Muscle layer of colon (tissue), 2 donors: ENCODE measurements around the gene TRAM2.

Experiments used
- H3K27ac ChIP-seq: one replicate; pipeline ENCODE4 v1.7.0; 2013; ENCODE audit warnings: low read depth, mild to moderate bottlenecking, low read length, moderate library complexity
- H3K27me3 ChIP-seq, 2 donors: one replicate each; pipeline ENCODE4 v1.7.0; 2013; ENCODE audit warnings: low read length in 2 of 2, mild to moderate bottlenecking in 2 of 2; ENCODE audit not compliant: insufficient read depth in 2 of 2, control insufficient read depth in 1 of 2
- H3K36me3 ChIP-seq: one replicate; pipeline ENCODE4 v1.7.0; 2013; ENCODE audit warnings: mild to moderate bottlenecking, low read length; ENCODE audit not compliant: insufficient read depth
- H3K4me1 ChIP-seq: one replicate; pipeline ENCODE4 v1.7.0; 2013; ENCODE audit warnings: mild to moderate bottlenecking, low read length; ENCODE audit not compliant: insufficient read depth
- H3K4me3 ChIP-seq, 2 donors: one replicate each; pipeline ENCODE4 v1.7.0; 2013; ENCODE audit warnings: low read length in 2 of 2, low read depth in 1 of 2, mild to moderate bottlenecking in 1 of 2, moderate library complexity in 1 of 2
- H3K9ac ChIP-seq: one replicate; pipeline ENCODE4 v1.7.0; 2013; ENCODE audit warnings: low read length
- H3K9me3 ChIP-seq: one replicate; pipeline ENCODE4 v1.7.0; 2013; ENCODE audit warnings: mild to moderate bottlenecking, low read length
- donor health status: abdominal sarcoma.
- donor health status: Adenocarcinoma of cecum.

The TRAM2 gene

DNA sequence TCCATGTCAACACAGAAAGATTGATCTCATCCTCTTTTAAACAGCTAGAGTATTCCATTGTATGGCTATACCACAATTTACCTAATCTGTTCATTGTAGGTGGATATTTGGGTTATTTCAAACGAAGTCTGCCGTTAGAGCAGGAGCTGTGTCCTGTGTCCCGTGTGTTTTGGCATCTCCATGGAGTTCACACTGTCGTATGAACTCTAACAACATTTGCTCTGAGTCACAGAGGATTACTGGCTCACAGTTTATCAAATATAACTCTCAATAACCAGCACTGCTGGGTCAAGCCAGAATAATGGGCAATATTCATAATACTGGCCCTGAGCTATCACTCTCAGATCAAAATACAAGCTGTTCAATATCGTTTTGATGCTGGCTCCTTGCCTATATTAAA, 16.4 kb downstream of the TRAM2 start:
- Histone ChIP-seq H3K36me3 (no peaks in the 10 kb centered on the region), H3K9ac (no peak overlapping the region), H3K4me3 (no peak overlapping the region), H3K4me1 (peaks cover 46% of the 10 kb centered on the region), H3K9me3 (no peaks in the 10 kb centered on the region), H3K27ac (no peak overlapping the region), H3K27me3 (no peaks in the 10 kb centered on the region)

DNA sequence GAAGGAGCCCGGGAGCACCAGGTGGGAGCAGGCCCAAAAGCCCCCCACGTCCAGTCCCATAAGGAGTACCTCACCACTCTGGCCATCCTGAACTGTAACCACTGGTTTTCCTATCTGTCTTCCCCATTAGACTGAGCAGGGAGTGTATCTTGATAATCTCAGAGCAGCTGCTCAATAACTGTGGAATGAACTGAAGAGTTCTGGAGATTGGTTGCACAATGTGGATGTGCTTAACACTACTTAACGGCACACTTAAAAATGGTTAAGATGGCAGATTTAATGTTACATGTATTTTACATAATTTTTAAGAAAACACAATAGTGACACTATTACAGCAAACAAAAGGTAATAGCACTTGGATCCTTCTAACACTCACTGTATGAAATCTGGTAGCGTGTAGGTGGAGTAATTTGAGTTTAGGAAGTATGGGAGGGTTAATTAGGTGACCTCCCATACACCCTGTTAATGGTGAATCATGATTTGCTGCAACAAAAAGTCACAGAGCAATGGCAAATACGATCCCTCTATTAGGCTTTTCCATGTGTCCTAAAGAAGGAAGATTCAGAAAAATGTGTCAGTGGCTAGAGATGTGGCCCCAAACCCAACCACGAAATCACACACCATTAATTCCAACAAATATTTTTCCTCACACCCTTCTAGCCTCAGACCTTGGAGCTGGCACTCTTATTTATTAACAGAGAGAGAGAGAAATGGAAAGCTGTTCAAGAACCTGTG, 18.4 kb downstream of the TRAM2 start:
- Histone ChIP-seq H3K27ac (peak overlapping the region; percentile 54), H3K27me3 (no peaks in the 10 kb centered on the region), H3K9ac (no peak overlapping the region), H3K36me3 (no peaks in the 10 kb centered on the region), H3K4me1 (peaks cover 33% of the 10 kb centered on the region), H3K4me3 (no peak overlapping the region), H3K9me3 (no peaks in the 10 kb centered on the region)

DNA sequence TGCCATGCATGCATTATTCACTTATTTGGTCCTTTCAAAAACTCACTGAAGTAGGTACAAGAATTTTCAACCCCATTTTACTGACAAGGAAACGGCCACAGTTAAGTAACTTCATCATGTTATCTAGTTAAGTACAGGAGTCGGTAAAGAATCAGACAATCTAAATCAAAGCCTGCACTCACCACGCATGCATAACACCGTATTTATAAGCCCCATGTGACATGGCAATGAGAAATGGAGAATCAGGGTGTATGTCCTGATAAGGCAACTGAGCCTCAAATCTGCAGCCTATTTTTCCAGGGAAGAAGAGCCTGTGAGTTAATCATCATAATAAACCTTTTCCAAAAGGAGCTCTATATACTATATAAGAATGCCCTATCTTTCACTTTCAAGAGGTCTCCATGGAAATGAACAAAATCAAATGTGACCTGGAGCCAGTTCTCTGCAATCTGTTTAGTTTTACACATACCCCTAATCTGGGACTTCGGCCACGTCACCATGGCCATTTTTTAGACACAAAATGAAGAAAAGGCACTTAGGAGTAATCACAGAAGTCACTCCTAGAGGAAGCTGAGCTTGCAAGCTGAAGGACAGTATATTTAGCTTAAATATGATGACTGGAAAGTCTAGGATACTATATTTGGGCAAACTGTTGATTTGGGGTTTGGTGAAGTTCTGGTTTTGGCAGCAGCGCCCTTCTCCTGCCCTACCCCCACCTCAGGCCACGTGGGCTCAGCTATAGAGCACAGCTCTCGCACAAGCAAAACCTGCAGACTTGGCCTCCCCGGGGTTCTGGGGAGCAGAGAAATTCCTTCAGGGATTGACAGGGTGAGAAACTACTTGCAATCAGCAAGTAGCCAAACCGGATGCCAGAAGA, 19.2 kb downstream of the TRAM2 start:
- H3K27me3 ChIP-seq = no peaks in the 10 kb centered on the region
- peak overlapping the region; percentile 54 for H3K27ac ChIP-seq
- no peaks in the 10 kb centered on the region for H3K9me3 ChIP-seq
- no peak overlapping the region for H3K4me3 ChIP-seq
- H3K9ac ChIP-seq = no peak overlapping the region
- peaks cover 34% of the 10 kb centered on the region for H3K4me1 ChIP-seq
- H3K36me3 ChIP-seq = no peaks in the 10 kb centered on the region

DNA sequence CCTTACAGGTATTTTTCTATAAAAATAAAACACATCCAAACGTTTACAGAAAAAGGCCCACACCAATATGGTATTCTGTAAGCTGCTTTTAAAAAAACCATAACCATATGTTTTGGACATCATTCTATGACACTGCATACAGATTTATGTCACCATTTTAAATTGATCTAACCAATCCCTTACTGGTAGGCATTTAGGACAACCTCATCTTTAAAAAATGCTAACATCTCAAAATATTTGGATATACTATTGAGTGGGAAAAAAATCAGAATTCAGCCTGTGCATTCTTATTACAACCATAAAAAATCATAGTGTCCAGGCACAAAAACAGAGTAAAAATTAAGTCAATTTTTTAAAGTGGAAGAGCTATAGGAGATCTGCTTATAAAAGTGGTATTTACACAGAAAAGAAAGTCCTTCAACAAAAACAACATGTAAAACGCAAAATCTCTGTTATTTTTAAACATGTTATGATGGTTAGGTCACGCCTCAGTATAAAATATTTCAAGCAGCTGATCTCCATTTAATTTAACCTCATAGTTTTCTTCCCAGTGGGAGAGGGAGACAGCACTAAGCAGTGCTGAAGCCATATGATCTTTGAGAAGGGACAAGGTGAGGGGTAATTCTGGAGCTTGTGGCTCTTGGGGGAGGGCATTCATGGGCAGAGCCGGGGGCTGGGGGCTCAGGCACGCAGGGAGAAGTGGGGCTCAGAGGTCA, 21.2 kb downstream of the TRAM2 start:
- Histone ChIP-seq H3K9ac (no peak overlapping the region), H3K4me3 (no peak overlapping the region)

DNA sequence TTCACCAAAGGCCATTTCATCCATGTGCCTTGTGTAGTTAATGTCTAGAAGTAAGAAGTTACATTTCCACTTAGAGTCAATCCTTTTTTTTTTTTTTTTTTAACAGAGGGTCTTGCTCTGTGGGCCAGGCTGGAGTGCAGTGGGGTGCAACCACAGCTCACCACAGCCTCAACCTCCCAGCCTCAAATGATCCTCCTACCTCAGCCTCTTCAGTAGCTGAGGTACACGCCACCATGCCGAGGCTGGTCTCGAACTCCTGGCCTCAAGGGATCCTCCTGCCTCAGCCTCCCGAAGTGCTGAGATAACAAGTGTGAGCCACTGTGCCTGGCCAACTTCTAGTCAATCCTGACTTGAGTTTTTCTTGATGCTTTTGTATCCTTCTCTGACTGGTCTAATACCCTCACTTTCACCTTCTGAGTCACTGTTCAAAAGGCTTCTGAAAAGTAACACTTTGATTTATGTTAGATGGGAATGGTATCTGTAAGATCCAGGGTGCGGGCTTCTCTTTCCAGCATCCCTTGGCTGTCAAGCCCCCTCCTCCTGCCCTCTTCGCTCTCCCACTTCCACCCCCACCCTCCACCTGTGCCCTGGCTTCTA, 22.1 kb downstream of the TRAM2 start:
- H3K9me3 ChIP-seq = no peaks in the 10 kb centered on the region
- no peak overlapping the region for H3K4me3 ChIP-seq
- H3K9ac ChIP-seq = no peak overlapping the region
- H3K27ac ChIP-seq = no peak overlapping the region
- H3K27me3 ChIP-seq = no peaks in the 10 kb centered on the region
- H3K4me1 ChIP-seq = peaks cover 50% of the 10 kb centered on the region
- H3K36me3 ChIP-seq = no peaks in the 10 kb centered on the region

More for the DNA sequence above, 21.2 kb downstream of the TRAM2 start:
- Histone ChIP-seq H3K36me3 (no peaks in the 10 kb centered on the region), H3K27ac (no peak overlapping the region), H3K9me3 (no peaks in the 10 kb centered on the region), H3K27me3 (no peaks in the 10 kb centered on the region), H3K4me1 (peaks cover 53% of the 10 kb centered on the region)

DNA sequence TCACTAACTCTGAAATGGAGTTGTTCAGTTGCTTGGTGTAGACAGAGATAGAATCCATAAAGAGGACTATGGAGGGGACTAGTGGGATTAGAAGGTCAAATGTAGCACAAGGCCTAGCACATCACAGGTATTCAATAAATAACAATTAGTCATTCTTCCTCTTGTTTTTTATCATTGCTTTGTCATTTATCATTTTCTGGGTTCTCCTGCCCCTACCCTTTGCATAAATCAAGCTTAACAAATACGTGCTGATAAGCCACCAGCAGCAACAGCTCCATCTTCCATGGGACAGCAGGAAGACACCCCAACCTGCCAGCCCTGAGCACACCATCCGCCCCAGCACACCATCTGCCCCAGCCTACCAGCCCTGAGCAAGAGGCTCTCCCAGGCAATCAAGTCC, 23.1 kb downstream of the TRAM2 start:
- Histone ChIP-seq H3K9me3 (no peaks in the 10 kb centered on the region), H3K27ac (no peak overlapping the region), H3K4me3 (no peak overlapping the region), H3K27me3 (no peaks in the 10 kb centered on the region), H3K4me1 (peaks cover 50% of the 10 kb centered on the region), H3K36me3 (no peaks in the 10 kb centered on the region), H3K9ac (no peak overlapping the region)

DNA sequence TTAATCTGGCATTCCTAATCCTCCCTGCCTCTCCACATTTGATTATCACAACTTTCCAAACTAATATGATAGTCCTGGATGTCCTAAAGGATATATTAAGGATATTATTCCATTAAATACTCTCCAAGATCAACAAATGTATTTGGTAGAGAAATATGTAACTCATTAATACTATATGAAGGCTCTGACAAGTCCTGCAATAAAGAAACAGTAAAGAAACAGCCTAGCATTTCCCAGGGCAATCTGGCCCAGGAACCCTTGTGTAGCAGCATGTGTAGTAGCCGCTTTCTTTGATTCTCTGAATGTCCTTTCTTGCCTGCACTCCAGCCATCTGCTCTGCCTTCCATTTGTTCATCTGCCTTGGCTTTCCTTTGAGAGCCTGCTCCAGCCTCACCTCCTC, 23.7 kb downstream of the TRAM2 start:
- no peak overlapping the region for H3K27ac ChIP-seq
- peaks cover 47% of the 10 kb centered on the region for H3K4me1 ChIP-seq
- H3K27me3 ChIP-seq = no peaks in the 10 kb centered on the region
- H3K4me3 ChIP-seq = no peak overlapping the region
- H3K9ac ChIP-seq = no peak overlapping the region
- H3K9me3 ChIP-seq = no peaks in the 10 kb centered on the region
- no peaks in the 10 kb centered on the region for H3K36me3 ChIP-seq

DNA sequence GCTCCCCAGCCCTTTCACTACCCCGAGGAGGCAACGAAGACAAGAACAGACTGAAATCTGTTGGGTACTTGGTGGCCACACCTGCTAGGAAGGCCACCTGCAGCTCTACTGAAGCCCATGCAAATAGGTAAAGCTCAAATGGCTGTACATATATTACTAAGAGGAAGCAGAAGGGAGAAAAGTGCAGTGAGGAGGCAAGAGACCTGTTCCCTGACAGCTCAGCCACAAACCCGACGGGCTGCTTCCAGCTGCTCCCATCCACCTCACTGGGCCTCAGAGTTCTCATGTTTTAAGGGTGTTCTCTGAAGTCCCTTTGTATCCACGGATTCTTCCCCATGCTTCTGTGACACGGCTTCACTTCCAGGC, 24.6 kb downstream of the TRAM2 start:
- H3K4me1 ChIP-seq = peaks cover 47% of the 10 kb centered on the region
- H3K27ac ChIP-seq = peak overlapping the region; percentile 28
- H3K9me3 ChIP-seq = no peaks in the 10 kb centered on the region
- no peaks in the 10 kb centered on the region for H3K36me3 ChIP-seq
- peak overlapping the region in 1 of 2 donors; percentile 45 for H3K4me3 ChIP-seq
- no peaks in the 10 kb centered on the region for H3K27me3 ChIP-seq
- H3K9ac ChIP-seq = no peak overlapping the region

DNA sequence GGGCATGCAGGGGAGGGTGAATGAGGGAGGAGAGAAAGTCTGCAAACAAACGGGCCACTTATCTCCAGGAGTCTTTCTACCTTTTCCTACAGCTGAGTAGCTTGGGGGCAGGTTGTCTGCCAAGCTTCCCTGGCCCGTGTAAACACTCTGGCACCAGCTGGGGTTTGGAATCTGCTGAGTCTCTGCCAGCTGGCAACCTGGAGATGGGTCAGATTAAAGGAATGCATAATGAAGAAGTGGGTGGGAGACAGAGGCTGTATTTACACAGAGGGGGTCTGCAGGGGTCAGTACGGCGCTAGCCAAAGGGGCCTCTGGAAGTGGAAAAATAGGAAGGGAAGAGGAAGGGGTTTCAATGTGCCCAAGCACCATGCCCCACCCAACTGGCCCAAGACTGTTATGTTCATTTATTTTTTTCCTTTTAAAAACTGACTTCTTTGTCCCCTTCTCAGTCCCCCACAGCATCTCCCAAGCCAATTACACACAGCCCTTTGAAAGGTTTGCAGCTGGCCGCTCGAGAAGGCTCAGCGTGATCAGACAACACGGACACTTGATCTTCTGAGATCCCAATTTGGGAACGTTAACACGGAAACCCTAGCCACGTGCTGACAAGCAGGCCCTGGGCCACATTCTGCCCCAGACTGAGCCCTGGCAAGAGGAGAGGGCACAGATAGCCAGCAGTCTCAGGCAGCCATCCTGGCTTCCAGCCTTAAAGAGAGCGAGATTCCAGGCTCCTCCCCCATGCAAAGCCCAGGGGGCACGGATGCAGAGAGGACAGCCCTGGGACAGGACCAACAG, 25.2 kb downstream of the TRAM2 start:
- peaks cover 49% of the 10 kb centered on the region for H3K4me1 ChIP-seq
- H3K9ac ChIP-seq = no peak overlapping the region
- no peaks in the 10 kb centered on the region for H3K9me3 ChIP-seq
- peak overlapping the region; percentile 56 for H3K27ac ChIP-seq
- peak overlapping the region in 1 of 2 donors; percentile 45 for H3K4me3 ChIP-seq
- no peaks in the 10 kb centered on the region for H3K36me3 ChIP-seq
- H3K27me3 ChIP-seq = no peaks in the 10 kb centered on the region

DNA sequence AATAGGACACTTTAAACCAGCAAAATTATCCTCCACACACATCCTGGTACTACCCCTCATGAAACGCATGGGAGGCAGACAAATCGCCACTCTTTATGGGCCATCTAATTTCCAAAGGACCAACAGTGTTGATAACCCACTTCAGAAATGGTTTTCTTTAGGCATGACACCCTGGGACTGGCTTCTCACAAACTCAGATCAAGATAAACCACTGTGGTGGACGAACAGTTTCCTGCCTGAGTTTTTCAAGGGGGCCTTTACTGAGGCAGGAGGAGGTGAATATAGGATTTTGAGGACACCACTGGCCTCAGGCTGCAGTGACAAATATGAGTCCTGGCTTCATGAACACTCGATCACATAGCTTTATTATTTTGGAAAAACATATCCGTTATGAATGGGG, 26.0 kb downstream of the TRAM2 start:
- Histone ChIP-seq H3K4me3 (no peak overlapping the region), H3K9me3 (no peaks in the 10 kb centered on the region), H3K36me3 (no peaks in the 10 kb centered on the region), H3K27me3 (no peaks in the 10 kb centered on the region), H3K9ac (no peak overlapping the region), H3K27ac (peak overlapping the region; percentile 27), H3K4me1 (peaks cover 52% of the 10 kb centered on the region)
